DND-41 (cell line): Measurements from ENCODE around the gene INMT.

Experiments
- EZH2 ChIP-seq: IDR thresholded peaks from 3 replicates; pipeline ENCODE4 v1.6.1; 2012; ENCODE audit warnings: borderline replicate concordance, low read depth, mild to moderate bottlenecking, moderate library complexity, low read length, inconsistent platforms; ENCODE audit not compliant: severe bottlenecking
- TF ChIP-seq, protein P1 (sequence below): IDR thresholded peaks from 2 replicates; pipeline ENCODE4 v1.5.1; 2012; ENCODE audit warnings: borderline replicate concordance, low read length, moderate library complexity, mild to moderate bottlenecking; ENCODE audit not compliant: poor library complexity, severe bottlenecking; ENCODE audit errors: extremely low read depth

- TF ChIP-seq, protein P1, sequence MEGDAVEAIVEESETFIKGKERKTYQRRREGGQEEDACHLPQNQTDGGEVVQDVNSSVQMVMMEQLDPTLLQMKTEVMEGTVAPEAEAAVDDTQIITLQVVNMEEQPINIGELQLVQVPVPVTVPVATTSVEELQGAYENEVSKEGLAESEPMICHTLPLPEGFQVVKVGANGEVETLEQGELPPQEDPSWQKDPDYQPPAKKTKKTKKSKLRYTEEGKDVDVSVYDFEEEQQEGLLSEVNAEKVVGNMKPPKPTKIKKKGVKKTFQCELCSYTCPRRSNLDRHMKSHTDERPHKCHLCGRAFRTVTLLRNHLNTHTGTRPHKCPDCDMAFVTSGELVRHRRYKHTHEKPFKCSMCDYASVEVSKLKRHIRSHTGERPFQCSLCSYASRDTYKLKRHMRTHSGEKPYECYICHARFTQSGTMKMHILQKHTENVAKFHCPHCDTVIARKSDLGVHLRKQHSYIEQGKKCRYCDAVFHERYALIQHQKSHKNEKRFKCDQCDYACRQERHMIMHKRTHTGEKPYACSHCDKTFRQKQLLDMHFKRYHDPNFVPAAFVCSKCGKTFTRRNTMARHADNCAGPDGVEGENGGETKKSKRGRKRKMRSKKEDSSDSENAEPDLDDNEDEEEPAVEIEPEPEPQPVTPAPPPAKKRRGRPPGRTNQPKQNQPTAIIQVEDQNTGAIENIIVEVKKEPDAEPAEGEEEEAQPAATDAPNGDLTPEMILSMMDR: no peak
- TF ChIP-seq EZH2: no peak
These were observed 33.9 kb downstream of the INMT start for GRCh38 chr7:30785786-30786185.
